ENCODE data around the gene DCP1A.

DCP1A gene

GRCh38 chr3:53264718-53265117 is 82.6 kb downstream of the DCP1A start:
- H3K27me3 ChIP-seq (ENCODE audit: insufficient read depth, low read length): no peaks in the 10 kb centered on the region
- no peaks in the 10 kb centered on the region for H3K9me3 ChIP-seq (ENCODE audit: low read length)
- TF ChIP-seq EZH2 (IDR thresholded peaks at IDR 0.05; ENCODE audit: borderline replicate concordance, low read length) (no peak), CTCF (IDR thresholded peaks at IDR 0.05; ENCODE audit: low read length) (no peak)
- H3F3A ChIP-seq (ENCODE audit: insufficient read depth, low read length): no peaks in the 10 kb centered on the region
- peaks cover 3% of the 10 kb centered on the region for H3K4me1 ChIP-seq (ENCODE audit: insufficient read depth, low read length, severe bottlenecking)
- H3K9ac ChIP-seq (ENCODE audit: low read length): no peak overlapping the region
- no peaks in the 10 kb centered on the region for H3K36me3 ChIP-seq (ENCODE audit: insufficient read depth, low read length)
- no peaks in the 10 kb centered on the region for H3K9me2 ChIP-seq (ENCODE audit: low read depth, low read length)
- H3K4me3 ChIP-seq (ENCODE audit: low read depth, low read length, poor library complexity, severe bottlenecking): no peak overlapping the region
- H3K27ac ChIP-seq (ENCODE audit: low read depth, low read length, poor library complexity, severe bottlenecking): no peak overlapping the region
- no peaks in the 10 kb centered on the region for H3K79me2 ChIP-seq (ENCODE audit: insufficient read depth, low read length)
- H2AFZ ChIP-seq (ENCODE audit: low read length): no peak overlapping the region
- no peaks in the 10 kb centered on the region for H4K20me1 ChIP-seq (ENCODE audit: insufficient read depth, low read length)
- H3K4me2 ChIP-seq (ENCODE audit: low read length): no peak overlapping the region

GRCh38 chr3:53263907-53264306 is 83.4 kb downstream of the DCP1A start:
- Histone ChIP-seq H4K20me1 (ENCODE audit: insufficient read depth, low read length) (no peaks in the 10 kb centered on the region), H3K4me1 (ENCODE audit: insufficient read depth, low read length, severe bottlenecking) (no peaks in the 10 kb centered on the region), H3K27me3 (ENCODE audit: insufficient read depth, low read length) (no peaks in the 10 kb centered on the region), H3F3A (ENCODE audit: insufficient read depth, low read length) (no peaks in the 10 kb centered on the region), H2AFZ (ENCODE audit: low read length) (no peak overlapping the region), H3K4me2 (ENCODE audit: low read length) (no peak overlapping the region), H3K9ac (ENCODE audit: low read length) (no peak overlapping the region), H3K27ac (ENCODE audit: low read depth, low read length, poor library complexity, severe bottlenecking) (no peak overlapping the region), H3K36me3 (ENCODE audit: insufficient read depth, low read length) (no peaks in the 10 kb centered on the region), H3K9me2 (ENCODE audit: low read depth, low read length) (no peaks in the 10 kb centered on the region), H3K79me2 (ENCODE audit: insufficient read depth, low read length) (no peaks in the 10 kb centered on the region), H3K9me3 (ENCODE audit: low read length) (no peaks in the 10 kb centered on the region), H3K4me3 (ENCODE audit: low read depth, low read length, poor library complexity, severe bottlenecking) (no peak overlapping the region)
- TF ChIP-seq CTCF (IDR thresholded peaks at IDR 0.05; ENCODE audit: low read length) (no peak), EZH2 (IDR thresholded peaks at IDR 0.05; ENCODE audit: borderline replicate concordance, low read length) (no peak)

GRCh38 chr3:53261712-53262111 is 85.6 kb downstream of the DCP1A start:
- H3K27ac ChIP-seq (ENCODE audit: low read depth, low read length, poor library complexity, severe bottlenecking): no peak overlapping the region
- no peaks in the 10 kb centered on the region for H3K9me3 ChIP-seq (ENCODE audit: low read length)
- no peaks in the 10 kb centered on the region for H3K27me3 ChIP-seq (ENCODE audit: insufficient read depth, low read length)
- H3K9me2 ChIP-seq (ENCODE audit: low read depth, low read length): no peaks in the 10 kb centered on the region
- H3K4me1 ChIP-seq (ENCODE audit: insufficient read depth, low read length, severe bottlenecking): no peaks in the 10 kb centered on the region
- no peak overlapping the region for H3K4me3 ChIP-seq (ENCODE audit: low read depth, low read length, poor library complexity, severe bottlenecking)
- no peak overlapping the region for H2AFZ ChIP-seq (ENCODE audit: low read length)
- no peak overlapping the region for H3K9ac ChIP-seq (ENCODE audit: low read length)
- no peaks in the 10 kb centered on the region for H4K20me1 ChIP-seq (ENCODE audit: insufficient read depth, low read length)
- no peak overlapping the region for H3K4me2 ChIP-seq (ENCODE audit: low read length)
- H3K79me2 ChIP-seq (ENCODE audit: insufficient read depth, low read length): no peaks in the 10 kb centered on the region
- no peaks in the 10 kb centered on the region for H3K36me3 ChIP-seq (ENCODE audit: insufficient read depth, low read length)
- no peak for TF ChIP-seq EZH2 (IDR thresholded peaks at IDR 0.05; ENCODE audit: borderline replicate concordance, low read length)
- no peak for TF ChIP-seq CTCF (IDR thresholded peaks at IDR 0.05; ENCODE audit: low read length)
- no peaks in the 10 kb centered on the region for H3F3A ChIP-seq (ENCODE audit: insufficient read depth, low read length)

All from OCI-LY1 (cell line).